SU-DHL-6 (cell line): ENCODE data around the gene MAML1.

Source experiments
- H2AFZ ChIP-seq: fragments of 200-600 bp; sonication (generic); 2 replicates; pipeline ENCODE4 v1.6.1; 2014; ENCODE audit warnings: low read depth, mild to moderate bottlenecking, moderate library complexity, mixed read lengths, antibody characterized with exemption, low read length; ENCODE audit not compliant: severe bottlenecking
- H3F3A ChIP-seq: fragments of 200-600 bp; shearing (Covaris generic); 2 replicates; pipeline ENCODE4 v1.6.0; 2016; ENCODE audit warnings: antibody characterized with exemption, mild to moderate bottlenecking; ENCODE audit not compliant: insufficient read depth
- H3K27ac ChIP-seq: fragments of 200-600 bp; sonication (generic); 2 replicates; pipeline ENCODE4 v1.5.1; 2016; ENCODE audit warnings: low read depth, mild to moderate bottlenecking, low read length, moderate library complexity, mixed read lengths
- H3K27me3 ChIP-seq: fragments of 200-600 bp; sonication (generic), shearing (Covaris generic); 2 replicates; pipeline ENCODE4 v1.6.0; 2014; ENCODE audit warnings: mild to moderate bottlenecking, low read length
- H3K36me3 ChIP-seq: fragments of 200-600 bp; sonication (generic); 2 replicates; pipeline ENCODE4 v1.6.1; 2014; ENCODE audit warnings: mild to moderate bottlenecking, low read length, mixed read lengths
- H3K4me2 ChIP-seq: fragments of 300-600, 200-600 bp; shearing (Covaris generic), sonication (generic); 2 replicates; pipeline ENCODE4 v1.6.0; 2014; ENCODE audit warnings: low read length, low read depth, mild to moderate bottlenecking; ENCODE audit not compliant: poor library complexity, severe bottlenecking
- H3K4me3 ChIP-seq: fragments of 200-600 bp; sonication (generic); 2 replicates; pipeline ENCODE4 v1.5.1; 2014; ENCODE audit warnings: antibody characterized with exemption, low read length, mild to moderate bottlenecking, mixed read lengths; ENCODE audit not compliant: insufficient read depth, poor library complexity, severe bottlenecking
- H3K79me2 ChIP-seq: fragments of 200-600 bp; sonication (generic); 2 replicates; pipeline ENCODE4 v1.6.1; 2014; ENCODE audit warnings: mild to moderate bottlenecking, low read length, moderate library complexity; ENCODE audit not compliant: insufficient read depth
- H3K9ac ChIP-seq: fragments of 200-600 bp; sonication (generic); 2 replicates; pipeline ENCODE4 v1.7.0; 2014; ENCODE audit warnings: mild to moderate bottlenecking, low read length
- H3K9me2 ChIP-seq: fragments of 200-600 bp; sonication (generic); replicated peaks from 2 replicates; pipeline ENCODE4 v1.6.1; 2014; ENCODE audit warnings: low read length; ENCODE audit not compliant: insufficient read depth
- H3K9me3 ChIP-seq: fragments of 200-600 bp; sonication (generic); 2 replicates; pipeline ENCODE4 v1.6.1; 2014; ENCODE audit warnings: low read length, mixed read lengths; ENCODE audit not compliant: insufficient read depth
- H4K20me1 ChIP-seq: fragments of 200-600 bp; sonication (generic); 2 replicates; pipeline ENCODE4 v1.6.1; 2014; ENCODE audit warnings: low read depth, mild to moderate bottlenecking, antibody characterized with exemption, low read length, moderate library complexity, mixed read lengths
- CTCF ChIP-seq: fragments of 200-600 bp; sonication (generic); IDR thresholded peaks from one replicate; pipeline ENCODE4 v1.5.1; 2017; ENCODE audit warnings: antibody characterized with exemption, mild to moderate bottlenecking, low read length, moderate library complexity; ENCODE audit not compliant: insufficient read depth, poor library complexity, severe bottlenecking
- EZH2phosphoT487 ChIP-seq: fragments of 200-600 bp; sonication (generic), shearing (Covaris generic); conservative IDR thresholded peaks from 2 replicates; pipeline ENCODE4 v1.6.1; 2018; ENCODE audit warnings: mild to moderate bottlenecking, antibody characterized with exemption, low read length, moderate library complexity, mixed read lengths

MAML1 gene

DNA sequence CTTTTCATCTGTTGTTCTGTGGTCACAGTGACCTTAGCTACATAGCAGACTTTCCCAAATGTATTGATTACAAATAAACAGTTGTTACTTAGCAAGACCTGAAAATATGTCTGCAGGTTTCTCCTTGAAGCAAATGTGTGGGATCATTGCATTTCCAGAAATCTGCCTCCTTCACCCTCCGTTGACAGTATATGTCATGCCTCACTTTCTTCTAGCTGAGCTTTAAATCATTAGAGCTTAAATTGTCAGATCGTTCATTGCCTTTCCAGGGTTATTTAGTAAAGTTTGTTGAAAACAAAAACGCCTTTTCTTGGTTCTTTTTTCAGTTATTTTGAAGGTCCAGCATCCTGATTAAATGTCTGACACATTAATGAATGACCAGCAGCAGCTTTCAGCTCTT, 2.3 kb upstream of the MAML1 start:
- H2AFZ ChIP-seq = no peak overlapping the region
- H3K9ac ChIP-seq = no peak overlapping the region
- H3K79me2 ChIP-seq = peaks cover 21% of the 10 kb centered on the region
- H3K4me2 ChIP-seq = no peak overlapping the region
- no peaks in the 10 kb centered on the region; the same call in 1 of the 2 replicates for H4K20me1 ChIP-seq
- H3K9me2 ChIP-seq = no peaks in the 10 kb centered on the region
- peaks cover 42% of the 10 kb centered on the region for H3K36me3 ChIP-seq
- no peaks in the 10 kb centered on the region for H3K9me3 ChIP-seq
- TF ChIP-seq EZH2phosphoT487 (no peak), CTCF (no peak)
- H3K4me3 ChIP-seq = no peak overlapping the region
- H3F3A ChIP-seq = peaks cover 55% of the 10 kb centered on the region
- H3K27me3 ChIP-seq = no peaks in the 10 kb centered on the region
- peak overlapping the region; percentile 71; the same call in 1 of the 2 replicates for H3K27ac ChIP-seq

- H3F3A ChIP-seq = peaks cover 55% of the 10 kb centered on the region
- H3K9me3 ChIP-seq = no peaks in the 10 kb centered on the region
- H2AFZ ChIP-seq = no peak overlapping the region
- peak overlapping the region; percentile 71; the same call in 1 of the 2 replicates for H3K27ac ChIP-seq
- H3K9me2 ChIP-seq = no peaks in the 10 kb centered on the region
- H4K20me1 ChIP-seq = no peaks in the 10 kb centered on the region; the same call in 1 of the 2 replicates
- no peaks in the 10 kb centered on the region for H3K27me3 ChIP-seq
- no peak for TF ChIP-seq CTCF
- no peak for TF ChIP-seq EZH2phosphoT487
- no peak overlapping the region for H3K4me2 ChIP-seq
- H3K79me2 ChIP-seq = peaks cover 26% of the 10 kb centered on the region
- H3K9ac ChIP-seq = no peak overlapping the region
- H3K36me3 ChIP-seq = peaks cover 42% of the 10 kb centered on the region
- H3K4me3 ChIP-seq = no peak overlapping the region
Observed at GRCh38 chr5:179730852-179731251, 1.8 kb upstream of the MAML1 start.

DNA sequence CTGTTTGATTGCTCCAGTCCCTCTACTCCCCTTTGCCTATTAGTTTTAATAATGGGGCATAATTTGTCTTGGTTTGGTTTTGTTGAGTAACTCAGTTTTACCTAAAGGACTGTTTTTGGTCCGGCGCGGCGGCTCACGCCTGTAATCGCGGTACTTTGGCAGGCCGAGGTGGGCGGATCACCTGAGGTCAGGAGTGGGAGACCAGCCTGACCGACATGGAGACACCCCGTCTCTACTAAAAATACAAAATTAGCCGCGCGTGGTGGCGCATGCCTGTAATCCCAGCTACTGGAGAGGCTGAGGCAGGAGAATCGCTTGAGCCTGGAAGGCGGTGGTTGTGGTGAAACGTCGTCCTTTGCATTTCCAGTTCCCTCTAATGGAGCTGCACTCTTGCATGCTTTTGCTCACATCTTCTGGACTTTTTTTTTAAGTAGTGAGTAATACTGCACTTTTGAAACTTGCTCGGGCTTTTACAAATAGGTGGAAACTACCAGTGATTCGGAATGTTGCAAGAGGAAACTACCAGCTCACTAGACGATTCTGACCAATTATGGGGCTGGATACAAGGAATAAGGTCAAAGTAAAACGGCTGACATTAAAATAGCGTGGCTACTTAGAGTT, 721 bp upstream of the MAML1 start:
- peak overlapping the region; percentile 45 for H3K4me3 ChIP-seq
- H3F3A ChIP-seq = peaks cover 50% of the 10 kb centered on the region
- H4K20me1 ChIP-seq = no peaks in the 10 kb centered on the region; the same call in 1 of the 2 replicates
- peaks cover 38% of the 10 kb centered on the region for H3K36me3 ChIP-seq
- H3K27me3 ChIP-seq = no peaks in the 10 kb centered on the region
- peak overlapping the region; percentile 79 for H2AFZ ChIP-seq
- peak overlapping the region; percentile 71 for H3K27ac ChIP-seq
- TF ChIP-seq CTCF = no peak
- TF ChIP-seq EZH2phosphoT487 = no peak
- H3K9ac ChIP-seq = peak overlapping the region; percentile 90
- H3K4me2 ChIP-seq = peak overlapping the region; percentile 90
- H3K79me2 ChIP-seq = peaks cover 36% of the 10 kb centered on the region
- no peaks in the 10 kb centered on the region for H3K9me3 ChIP-seq
- no peaks in the 10 kb centered on the region for H3K9me2 ChIP-seq
